ENCODE measurements around the gene WIPF2.
"Not testable (repeated sequence)": the region's sequence is repeated elsewhere in the genome, so short reads cannot be mapped to it uniquely, and the experiment has no call there.

The WIPF2 gene

DNA sequence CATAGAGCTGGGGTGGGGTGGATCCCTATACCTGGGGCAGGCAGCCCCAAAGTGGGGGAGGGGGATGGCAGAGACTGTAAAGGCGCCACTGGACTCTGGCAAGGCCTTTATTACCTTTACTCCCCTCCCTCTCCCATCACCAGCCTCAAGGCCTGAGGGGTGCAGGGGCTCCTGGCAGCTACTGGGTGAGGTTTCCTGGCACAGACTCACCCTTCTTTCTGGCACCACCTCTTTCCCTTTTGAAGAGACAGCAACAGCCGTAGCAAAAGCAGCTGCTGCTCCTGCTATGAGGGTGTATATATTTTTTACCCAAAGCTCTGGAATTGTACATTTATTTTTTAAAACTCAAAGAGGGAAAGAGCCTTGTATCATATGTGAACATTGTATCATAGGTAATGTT lies 24.3 kb upstream of the WIPF2 start:
- Histone ChIP-seq H3K27me3 (ENCODE audit: low read depth, low read length) (no peaks in the 10 kb centered on the region), H4K20me1 (ENCODE audit: insufficient read depth, low read length) (no peaks in the 10 kb centered on the region), H3K4me1 (ENCODE audit: low read length) (peaks cover 16% of the 10 kb centered on the region), H3K9me3 (ENCODE audit: insufficient read depth, low read length) (no peaks in the 10 kb centered on the region), H3K36me3 (replicated peaks; ENCODE audit: low read depth, low read length) (no peaks in the 10 kb centered on the region), H3K27ac (ENCODE audit: low read length) (no peak overlapping the region), H3K4me3 (ENCODE audit: low read length) (no peak overlapping the region), H3K4me2 (ENCODE audit: low read length) (no peak overlapping the region), H2AFZ (ENCODE audit: low read depth, low read length) (no peak overlapping the region), H3K79me2 (ENCODE audit: low read length) (no peaks in the 10 kb centered on the region), H3K9ac (ENCODE audit: low read length) (no peak overlapping the region)
- TF ChIP-seq EZH2phosphoT487 (IDR thresholded peaks at IDR 0.05; ENCODE audit: low read depth) = no peak
- TF ChIP-seq, protein P1, sequence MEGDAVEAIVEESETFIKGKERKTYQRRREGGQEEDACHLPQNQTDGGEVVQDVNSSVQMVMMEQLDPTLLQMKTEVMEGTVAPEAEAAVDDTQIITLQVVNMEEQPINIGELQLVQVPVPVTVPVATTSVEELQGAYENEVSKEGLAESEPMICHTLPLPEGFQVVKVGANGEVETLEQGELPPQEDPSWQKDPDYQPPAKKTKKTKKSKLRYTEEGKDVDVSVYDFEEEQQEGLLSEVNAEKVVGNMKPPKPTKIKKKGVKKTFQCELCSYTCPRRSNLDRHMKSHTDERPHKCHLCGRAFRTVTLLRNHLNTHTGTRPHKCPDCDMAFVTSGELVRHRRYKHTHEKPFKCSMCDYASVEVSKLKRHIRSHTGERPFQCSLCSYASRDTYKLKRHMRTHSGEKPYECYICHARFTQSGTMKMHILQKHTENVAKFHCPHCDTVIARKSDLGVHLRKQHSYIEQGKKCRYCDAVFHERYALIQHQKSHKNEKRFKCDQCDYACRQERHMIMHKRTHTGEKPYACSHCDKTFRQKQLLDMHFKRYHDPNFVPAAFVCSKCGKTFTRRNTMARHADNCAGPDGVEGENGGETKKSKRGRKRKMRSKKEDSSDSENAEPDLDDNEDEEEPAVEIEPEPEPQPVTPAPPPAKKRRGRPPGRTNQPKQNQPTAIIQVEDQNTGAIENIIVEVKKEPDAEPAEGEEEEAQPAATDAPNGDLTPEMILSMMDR (IDR thresholded peaks at IDR 0.05; ENCODE audit: low read depth, low read length) = no peak

DNA sequence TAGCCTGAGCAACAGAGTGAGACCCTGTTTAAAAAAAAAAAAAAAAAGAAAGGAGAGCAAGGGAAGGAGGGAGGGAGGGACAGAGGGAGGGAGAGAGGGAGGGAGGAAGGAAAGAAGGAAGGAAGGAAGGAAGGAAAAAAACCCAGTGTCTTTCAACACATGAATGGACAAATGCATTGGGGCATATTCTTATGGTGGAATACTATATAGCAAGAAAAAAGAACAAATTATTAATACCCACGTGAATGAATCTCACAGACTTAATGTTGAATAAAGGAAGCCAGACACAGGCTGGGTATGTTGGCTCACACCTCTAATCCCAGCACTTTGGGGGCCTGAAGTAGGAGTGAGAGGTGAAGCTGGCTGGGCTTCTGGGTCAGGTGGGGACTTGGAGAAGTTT lies 21.6 kb upstream of the WIPF2 start:
- Histone ChIP-seq H3K4me3 (ENCODE audit: low read length) (no peak overlapping the region), H3K27me3 (ENCODE audit: low read depth, low read length) (no peaks in the 10 kb centered on the region), H3K36me3 (replicated peaks; ENCODE audit: low read depth, low read length) (no peaks in the 10 kb centered on the region), H3K9me3 (ENCODE audit: insufficient read depth, low read length) (no peaks in the 10 kb centered on the region), H3K79me2 (ENCODE audit: low read length) (no peaks in the 10 kb centered on the region), H3K4me1 (ENCODE audit: low read length) (peaks cover 11% of the 10 kb centered on the region), H4K20me1 (ENCODE audit: insufficient read depth, low read length) (no peaks in the 10 kb centered on the region), H3K9ac (ENCODE audit: low read length) (no peak overlapping the region), H2AFZ (ENCODE audit: low read depth, low read length) (no peak overlapping the region), H3K4me2 (ENCODE audit: low read length) (no peak overlapping the region), H3K27ac (ENCODE audit: low read length) (no peak overlapping the region)
- TF ChIP-seq EZH2phosphoT487 (IDR thresholded peaks at IDR 0.05; ENCODE audit: low read depth) = no peak
- TF ChIP-seq, protein P1 (IDR thresholded peaks at IDR 0.05; ENCODE audit: low read depth, low read length) = no peak

DNA sequence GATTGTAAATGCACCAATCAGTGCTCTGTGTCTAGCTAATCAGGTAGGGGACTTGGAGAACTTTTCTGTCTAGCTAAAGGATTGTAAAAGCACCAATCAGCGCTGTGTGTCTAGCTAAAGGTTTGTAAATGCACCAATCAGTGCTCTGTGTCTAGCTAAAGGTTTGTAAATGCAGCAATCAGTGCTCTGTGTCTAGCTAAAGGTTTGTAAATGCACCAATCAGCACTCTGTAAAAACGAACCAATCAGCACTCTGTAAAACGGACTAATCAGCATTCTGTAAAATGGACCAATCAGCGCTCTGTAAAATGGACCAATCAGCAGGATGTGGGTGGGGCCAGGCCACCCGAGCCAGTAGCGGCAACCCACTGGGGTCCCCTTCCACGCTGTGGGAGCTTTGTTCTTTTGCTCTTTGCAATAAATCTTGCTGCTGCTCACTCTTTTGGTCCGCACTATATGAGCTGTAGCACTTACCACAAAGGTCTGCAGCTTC lies 21.1 kb upstream of the WIPF2 start:
- not testable (repeated sequence) for H3K36me3 ChIP-seq (replicated peaks; ENCODE audit: low read depth, low read length); H4K20me1 ChIP-seq (ENCODE audit: insufficient read depth, low read length); H3K27me3 ChIP-seq (ENCODE audit: low read depth, low read length); H3K4me3 ChIP-seq (ENCODE audit: low read length); H3K79me2 ChIP-seq (ENCODE audit: low read length); H3K4me2 ChIP-seq (ENCODE audit: low read length); H2AFZ ChIP-seq (ENCODE audit: low read depth, low read length); H3K27ac ChIP-seq (ENCODE audit: low read length); H3K9me3 ChIP-seq (ENCODE audit: insufficient read depth, low read length); H3K9ac ChIP-seq (ENCODE audit: low read length)
- H3K4me1 ChIP-seq (ENCODE audit: low read length) = peaks cover 11% of the 10 kb centered on the region

DNA sequence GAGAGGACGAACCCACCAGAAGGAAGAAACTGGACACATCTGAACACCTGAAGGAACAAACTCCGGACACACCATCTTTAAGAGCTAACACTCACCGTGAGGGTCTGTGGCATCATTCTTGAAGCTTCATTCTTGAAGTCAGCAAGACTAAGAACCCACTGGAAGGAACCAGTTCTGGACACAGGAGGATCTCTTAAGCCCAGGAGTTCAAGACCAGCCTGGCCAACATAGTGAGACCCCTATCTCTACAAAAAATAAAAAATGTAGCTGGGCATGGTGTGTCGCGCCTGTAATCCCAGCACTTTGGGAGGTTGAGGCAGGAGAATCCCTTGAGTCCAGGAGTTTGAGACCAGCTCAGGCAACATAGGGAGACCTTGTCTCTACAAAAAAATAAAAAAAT lies 20.5 kb upstream of the WIPF2 start:
- no peaks in the 10 kb centered on the region for H4K20me1 ChIP-seq (ENCODE audit: insufficient read depth, low read length)
- H3K27ac ChIP-seq (ENCODE audit: low read length) = no peak overlapping the region
- H3K4me2 ChIP-seq (ENCODE audit: low read length) = no peak overlapping the region
- no peaks in the 10 kb centered on the region for H3K36me3 ChIP-seq (replicated peaks; ENCODE audit: low read depth, low read length)
- H3K4me1 ChIP-seq (ENCODE audit: low read length) = peaks cover 11% of the 10 kb centered on the region
- TF ChIP-seq, protein P1 (IDR thresholded peaks at IDR 0.05; ENCODE audit: low read depth, low read length) = no peak
- TF ChIP-seq EZH2phosphoT487 (IDR thresholded peaks at IDR 0.05; ENCODE audit: low read depth) = no peak
- H3K79me2 ChIP-seq (ENCODE audit: low read length) = no peaks in the 10 kb centered on the region
- H3K9me3 ChIP-seq (ENCODE audit: insufficient read depth, low read length) = no peaks in the 10 kb centered on the region
- no peak overlapping the region for H3K4me3 ChIP-seq (ENCODE audit: low read length)
- H3K27me3 ChIP-seq (ENCODE audit: low read depth, low read length) = peaks cover 4% of the 10 kb centered on the region; the same call in 1 of the 2 replicates
- no peak overlapping the region for H3K9ac ChIP-seq (ENCODE audit: low read length)
- H2AFZ ChIP-seq (ENCODE audit: low read depth, low read length) = no peak overlapping the region

DNA sequence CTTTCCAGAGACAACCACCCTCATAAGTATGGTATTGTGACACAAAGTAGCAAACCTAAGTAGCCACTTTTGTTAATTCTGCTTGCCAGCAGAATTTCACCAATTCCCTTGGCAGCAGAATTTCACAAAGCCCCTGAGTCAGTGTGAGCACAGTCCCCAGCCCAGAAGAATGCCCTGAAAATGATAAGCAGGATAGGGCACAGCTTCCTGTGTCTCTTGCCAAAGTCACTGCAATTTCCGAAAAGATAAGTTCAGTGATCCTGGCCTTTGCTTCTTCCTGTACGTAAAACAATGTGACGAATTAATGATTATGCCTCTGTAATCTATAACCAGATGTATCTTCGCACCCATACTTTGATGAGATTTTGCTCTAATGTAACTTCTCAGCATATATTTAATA lies 16.0 kb upstream of the WIPF2 start:
- Histone ChIP-seq H4K20me1 (ENCODE audit: insufficient read depth, low read length) (no peaks in the 10 kb centered on the region), H3K4me3 (ENCODE audit: low read length) (no peak overlapping the region), H3K4me2 (ENCODE audit: low read length) (no peak overlapping the region), H2AFZ (ENCODE audit: low read depth, low read length) (no peak overlapping the region), H3K36me3 (replicated peaks; ENCODE audit: low read depth, low read length) (no peaks in the 10 kb centered on the region), H3K4me1 (ENCODE audit: low read length) (no peaks in the 10 kb centered on the region), H3K79me2 (ENCODE audit: low read length) (no peaks in the 10 kb centered on the region), H3K9ac (ENCODE audit: low read length) (no peak overlapping the region), H3K9me3 (ENCODE audit: insufficient read depth, low read length) (no peaks in the 10 kb centered on the region), H3K27me3 (ENCODE audit: low read depth, low read length) (peaks cover 4% of the 10 kb centered on the region; the same call in 1 of the 2 replicates), H3K27ac (ENCODE audit: low read length) (no peak overlapping the region)
- no peak for TF ChIP-seq EZH2phosphoT487 (IDR thresholded peaks at IDR 0.05; ENCODE audit: low read depth)
- TF ChIP-seq, protein P1 (IDR thresholded peaks at IDR 0.05; ENCODE audit: low read depth, low read length) = no peak

DNA sequence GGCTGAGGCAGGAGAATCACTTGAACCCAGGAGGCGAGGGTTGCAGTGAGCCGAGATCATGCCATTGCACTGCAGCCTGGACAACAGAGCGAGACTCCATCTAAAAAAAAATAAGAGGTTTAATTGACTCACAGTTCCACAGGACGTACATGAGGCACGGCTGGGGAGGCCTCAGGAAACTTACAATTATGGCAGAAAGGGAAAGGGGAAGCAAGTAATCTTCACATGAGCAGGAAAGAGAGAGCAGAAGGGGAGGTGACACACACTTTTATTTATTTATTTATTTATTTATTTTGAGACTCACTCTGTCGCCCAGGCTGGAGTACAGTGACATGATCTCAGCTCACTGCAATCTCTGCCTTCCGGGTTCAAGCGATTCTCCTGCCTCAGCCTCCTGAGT lies 12.9 kb upstream of the WIPF2 start:
- not testable (repeated sequence) for H3K27me3 ChIP-seq (ENCODE audit: low read depth, low read length); H3K9me3 ChIP-seq (ENCODE audit: insufficient read depth, low read length); H3K27ac ChIP-seq (ENCODE audit: low read length); H3K36me3 ChIP-seq (replicated peaks; ENCODE audit: low read depth, low read length); H3K4me2 ChIP-seq (ENCODE audit: low read length); H3K4me1 ChIP-seq (ENCODE audit: low read length); H3K9ac ChIP-seq (ENCODE audit: low read length); H4K20me1 ChIP-seq (ENCODE audit: insufficient read depth, low read length); H3K4me3 ChIP-seq (ENCODE audit: low read length); H2AFZ ChIP-seq (ENCODE audit: low read depth, low read length); H3K79me2 ChIP-seq (ENCODE audit: low read length)

Measured in OCI-LY3 (cell line).